HEK293T (cell line): Measurements from ENCODE around the gene C20orf141.

ENCODE experiments used
- ARNT ChIP-seq: fragments of 450-650 bp; IDR thresholded peaks from 2 replicates; pipeline ENCODE4 v1.6.1; 2017; ENCODE audit warnings: mild to moderate bottlenecking
- BHLHE40 ChIP-seq: fragments of 450-650 bp; IDR thresholded peaks from 2 replicates; pipeline ENCODE4 v1.6.1; 2016; ENCODE audit warnings: mild to moderate bottlenecking, moderate library complexity, borderline replicate concordance
- CTBP1 ChIP-seq: fragments of 450-650 bp; IDR thresholded peaks from 2 replicates; pipeline ENCODE4 v1.6.1; 2016; ENCODE audit warnings: borderline replicate concordance
- ELF4 ChIP-seq: fragments of 450-650 bp; IDR thresholded peaks from 2 replicates; pipeline ENCODE4 v1.6.1; 2017; ENCODE audit warnings: antibody characterized with exemption
- FOXA1 ChIP-seq: fragments of 450-650 bp; IDR thresholded peaks from 2 replicates; pipeline ENCODE4 v1.6.1; 2016; ENCODE audit warnings: mild to moderate bottlenecking
- FOXK2 ChIP-seq: fragments of 450-650 bp; IDR thresholded peaks from 2 replicates; pipeline ENCODE4 v1.6.1; 2016; ENCODE audit warnings: mild to moderate bottlenecking
- FOXM1 ChIP-seq: fragments of 450-650 bp; IDR thresholded peaks from 2 replicates; pipeline ENCODE4 v1.6.1; 2017; ENCODE audit warnings: mild to moderate bottlenecking, borderline replicate concordance
- HDGF ChIP-seq: fragments of 450-650 bp; IDR thresholded peaks from 2 replicates; pipeline ENCODE4 v1.6.1; 2017; ENCODE audit warnings: antibody characterized with exemption, borderline replicate concordance
- LEF1 ChIP-seq: fragments of 450-650 bp; IDR thresholded peaks from 2 replicates; pipeline ENCODE4 v1.6.1; 2017; ENCODE audit warnings: mild to moderate bottlenecking, borderline replicate concordance
- NFRKB ChIP-seq: fragments of 450-650 bp; IDR thresholded peaks from 2 replicates; pipeline ENCODE4 v1.6.1; 2016; ENCODE audit warnings: mild to moderate bottlenecking, moderate library complexity
- SP1 ChIP-seq: fragments of 450-650 bp; IDR thresholded peaks from 2 replicates; pipeline ENCODE4 v1.6.1; 2017
- SUZ12 ChIP-seq: fragments of 450-650 bp; IDR thresholded peaks from 2 replicates; pipeline ENCODE4 v1.6.1; 2016; ENCODE audit warnings: mild to moderate bottlenecking
- ZNF384 ChIP-seq: fragments of 450-650 bp; IDR thresholded peaks from 2 replicates; pipeline ENCODE4 v1.6.1; 2016
- TF ChIP-seq, protein P1 (sequence below): fragments of 450-650 bp; IDR thresholded peaks from 2 replicates; pipeline ENCODE4 v1.6.1; 2016

DNA sequence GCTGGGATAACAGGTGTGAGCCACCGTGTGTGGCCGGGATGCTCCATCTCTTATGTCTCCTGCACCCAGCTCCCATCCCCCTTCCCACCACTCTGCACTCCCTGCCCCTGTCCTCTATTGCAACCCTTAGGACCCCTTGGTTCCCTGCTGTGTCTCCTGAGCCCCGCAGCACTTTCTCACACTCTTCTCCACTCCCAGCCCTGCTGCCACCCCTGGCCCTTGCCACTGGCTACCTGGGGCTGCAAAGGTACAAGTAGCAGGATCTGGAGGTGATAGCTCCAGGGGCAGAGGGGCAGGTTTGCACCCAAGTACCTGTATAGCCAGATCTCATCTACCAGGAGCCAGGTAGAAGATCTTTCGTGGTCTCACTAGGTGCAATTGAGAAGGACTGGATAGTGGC lies 7.8 kb upstream of the C20orf141 start:
- TF ChIP-seq LEF1 (no peak), FOXA1 (no peak), SP1 (no peak), FOXM1 (no peak), ELF4 (no peak), FOXK2 (no peak), ARNT (no peak), NFRKB (no peak), HDGF (no peak), CTBP1 (no peak), BHLHE40 (no peak), ZNF384 (no peak), SUZ12 (no peak)
- TF ChIP-seq, protein P1, sequence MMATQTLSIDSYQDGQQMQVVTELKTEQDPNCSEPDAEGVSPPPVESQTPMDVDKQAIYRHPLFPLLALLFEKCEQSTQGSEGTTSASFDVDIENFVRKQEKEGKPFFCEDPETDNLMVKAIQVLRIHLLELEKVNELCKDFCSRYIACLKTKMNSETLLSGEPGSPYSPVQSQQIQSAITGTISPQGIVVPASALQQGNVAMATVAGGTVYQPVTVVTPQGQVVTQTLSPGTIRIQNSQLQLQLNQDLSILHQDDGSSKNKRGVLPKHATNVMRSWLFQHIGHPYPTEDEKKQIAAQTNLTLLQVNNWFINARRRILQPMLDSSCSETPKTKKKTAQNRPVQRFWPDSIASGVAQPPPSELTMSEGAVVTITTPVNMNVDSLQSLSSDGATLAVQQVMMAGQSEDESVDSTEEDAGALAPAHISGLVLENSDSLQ: no peak
